ENCODE data around the gene NBEAL2.
"Not testable (repeated sequence)": the region's sequence is repeated elsewhere in the genome, so short reads cannot be mapped to it uniquely, and the experiment has no call there.

Gene NBEAL2

GRCh38 chr3:47012342-47013230 lies 33.1 kb downstream of the NBEAL2 start:
- FAIRE-seq: no peak

- no peak for FAIRE-seq
Observed at GRCh38 chr3:47013231-47013630, 33.8 kb downstream of the NBEAL2 start.

- FAIRE-seq: no peak
Observed at GRCh38 chr3:47014036-47014435, 34.6 kb downstream of the NBEAL2 start.

GRCh38 chr3:47015151-47015550 lies 35.7 kb downstream of the NBEAL2 start:
- no peak for FAIRE-seq

GRCh38 chr3:47016086-47016933 lies 36.8 kb downstream of the NBEAL2 start:
- FAIRE-seq: no peak

- no peak for FAIRE-seq
Observed at GRCh38 chr3:47016934-47017435, 37.5 kb downstream of the NBEAL2 start.

GRCh38 chr3:47017504-47018268 lies 38.2 kb downstream of the NBEAL2 start:
- FAIRE-seq: no peak

GRCh38 chr3:47018269-47018611 lies 38.8 kb downstream of the NBEAL2 start:
- no peak for FAIRE-seq

GRCh38 chr3:47019201-47019600 lies 39.7 kb downstream of the NBEAL2 start:
- FAIRE-seq: no peak

- FAIRE-seq: no peak
Observed at GRCh38 chr3:47020311-47020710, 40.8 kb downstream of the NBEAL2 start.

GRCh38 chr3:47022641-47023071 lies 43.2 kb downstream of the NBEAL2 start:
- FAIRE-seq: no peak

GRCh38 chr3:47024932-47025331 lies 45.5 kb downstream of the NBEAL2 start:
- FAIRE-seq: no peak

- FAIRE-seq: not testable (repeated sequence)
Observed at GRCh38 chr3:47026432-47026831, 47.0 kb downstream of the NBEAL2 start.

- FAIRE-seq: no peak
Observed at GRCh38 chr3:47028146-47028545, 48.7 kb downstream of the NBEAL2 start.

- FAIRE-seq: no peak
Observed at GRCh38 chr3:47028667-47029066, 49.2 kb downstream of the NBEAL2 start.

GRCh38 chr3:47031041-47031440 lies 51.6 kb downstream of the NBEAL2 start:
- FAIRE-seq: not testable (repeated sequence)

- FAIRE-seq: no peak
Observed at GRCh38 chr3:47034868-47035489, 55.5 kb downstream of the NBEAL2 start.

GRCh38 chr3:47035645-47036044 lies 56.2 kb downstream of the NBEAL2 start:
- FAIRE-seq: no peak

GRCh38 chr3:47036145-47036544 lies 56.7 kb downstream of the NBEAL2 start:
- FAIRE-seq: no peak

GRCh38 chr3:47037302-47037701 lies 57.8 kb downstream of the NBEAL2 start:
- FAIRE-seq: not testable (repeated sequence)

- no peak for FAIRE-seq
Observed at GRCh38 chr3:47041114-47041513, 61.6 kb downstream of the NBEAL2 start.

GRCh38 chr3:47042231-47042791 lies 62.8 kb downstream of the NBEAL2 start:
- no peak for FAIRE-seq

Data from colon (tissue), 2 donors.